Right lobe of liver (tissue), 6 donors: ENCODE results near the gene VAPB. TPM values are rescaled to one million over a fixed set of nuclear protein-coding genes. Genes with fewer than 3 reads are reported as not detected.
"Not testable (repeated sequence)": the region's sequence is repeated elsewhere in the genome, so short reads cannot be mapped to it uniquely, and the experiment has no call there.

Experiments used
- ATAC-seq, 4 donors: fragments of 200-7000 bp; cut with Tn5 transposase; one replicate each; pipeline ENCODE4 v1.9.1; 2020; ENCODE audit warnings: mild to moderate bottlenecking in 4 of 4, moderate library complexity in 4 of 4
- DNase-seq, 3 donors: peaks; one replicate each; pipeline ENCODE4 v3.0.0-alpha.2; 2020
- H3K27ac ChIP-seq, 3 donors: fragments of 200-600 bp; one replicate each; pipeline ENCODE4 v1.8.0; 2022
- H3K27me3 ChIP-seq, 2 donors: fragments of 200-600 bp; one replicate each; pipeline ENCODE4 v1.8.0; 2022
- H3K36me3 ChIP-seq, 4 donors: fragments of 200-600 bp; sonication (generic) in 1 of 4; one replicate each; pipeline versions ENCODE4 v1.5.1 to v1.8.0; 2017 to 2022; ENCODE audit warnings: control low read depth in 1 of 4
- H3K4me1 ChIP-seq, 4 donors: fragments of 200-600 bp; sonication (generic) in 1 of 4; one replicate each; pipeline versions ENCODE4 v1.5.1 to v1.8.0; 2017 to 2022; ENCODE audit warnings: control low read depth in 1 of 4
- H3K4me3 ChIP-seq, 3 donors: fragments of 200-600 bp; one replicate each; pipeline ENCODE4 v1.8.0; 2022
- H3K9me3 ChIP-seq, 4 donors: fragments of 200-600 bp; sonication (generic) in 1 of 4; one replicate each; pipeline versions ENCODE4 v1.5.1 to v1.8.0; 2017 to 2022; ENCODE audit warnings: control low read depth in 1 of 4
- POLR2A ChIP-seq: fragments of 450-650 bp; IDR thresholded peaks from one replicate; pipeline ENCODE4 v1.6.1; 2017; ENCODE audit warnings: antibody characterized with exemption, mild to moderate bottlenecking
- WGBS: methylation state at CpG from one replicate; pipeline ENCODE4 v1.1.6; 2018; ENCODE audit warnings: low coverage, low lambda C conversion rate; ENCODE audit not compliant: insufficient coverage; ENCODE audit errors: missing lambda C conversion rate; 5-methylcytosine and 5-hydroxymethylcytosine counted together
- intact Hi-C, 2 donors: fragments of 100-400 bp; cut with DNase I; formaldehyde crosslinking; loops; one replicate each; pipeline versions ENCODE4 v1.11.2 to v1.14.1; 2022
- total RNA-seq, 6 experiments: library from RNA; depleted of rRNA in 2 of 6; stranded (reverse); fragments of >200 nt in 2 of 6; fragmentation: NEBNext Ultra II Directional in 3 of 6; extraction: Animal tissue kit (Norgen Biotek cat#: 25700) in 3 of 6; gene quantifications; one replicate each; pipeline versions ENCODE4 v1.1.0 to v1.2.4, GENCODE V29; 2016 to 2023
- TF ChIP-seq, protein P1 (sequence below), 4 donors: fragments of 200-600 bp in 3 of 4; fragments of 450-650 bp in 1 of 4; IDR thresholded peaks; one replicate each; pipeline versions ENCODE4 v1.5.1 to v1.8.0; 2016 to 2022; ENCODE audit warnings: antibody characterized with exemption in 4 of 4, mild to moderate bottlenecking in 2 of 4
- donor health status: DM: no; HTN: yes; CAD: no.
- donor health status: DM: no; HTN: no; CAD: no.
- donor health status: DM: no; HTN: no; CAD: no.
- donor health status: DM: no; HTN: yes; CAD: no.
- donor health status: DM: no; HTN: yes; CAD: no.

VAPB gene
- total RNA-seq, 6 experiments from 2014 or later = 17.5 to 42.9 (median 31.4) TPM

DNA sequence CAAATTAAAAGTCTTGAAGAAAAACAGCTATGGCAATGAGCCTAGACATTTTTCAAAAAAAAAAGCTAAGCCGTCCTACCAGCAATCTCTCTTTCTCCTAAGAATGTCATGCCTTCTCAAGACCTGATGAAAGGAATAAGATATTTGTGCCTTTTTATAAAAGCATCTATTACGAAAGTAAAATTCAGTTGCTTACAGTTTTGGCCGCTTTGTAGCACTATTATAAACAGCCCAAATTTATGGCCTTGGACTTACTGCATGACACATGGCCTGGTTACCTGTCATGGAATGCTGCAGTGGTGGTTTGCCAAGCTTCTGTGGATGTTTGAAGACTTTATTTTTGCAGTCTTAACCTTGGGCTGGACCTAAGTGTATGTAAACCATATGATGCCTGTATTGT lies 22.2 kb upstream of the VAPB start:
- no peak for TF ChIP-seq POLR2A
- TF ChIP-seq, protein P1, sequence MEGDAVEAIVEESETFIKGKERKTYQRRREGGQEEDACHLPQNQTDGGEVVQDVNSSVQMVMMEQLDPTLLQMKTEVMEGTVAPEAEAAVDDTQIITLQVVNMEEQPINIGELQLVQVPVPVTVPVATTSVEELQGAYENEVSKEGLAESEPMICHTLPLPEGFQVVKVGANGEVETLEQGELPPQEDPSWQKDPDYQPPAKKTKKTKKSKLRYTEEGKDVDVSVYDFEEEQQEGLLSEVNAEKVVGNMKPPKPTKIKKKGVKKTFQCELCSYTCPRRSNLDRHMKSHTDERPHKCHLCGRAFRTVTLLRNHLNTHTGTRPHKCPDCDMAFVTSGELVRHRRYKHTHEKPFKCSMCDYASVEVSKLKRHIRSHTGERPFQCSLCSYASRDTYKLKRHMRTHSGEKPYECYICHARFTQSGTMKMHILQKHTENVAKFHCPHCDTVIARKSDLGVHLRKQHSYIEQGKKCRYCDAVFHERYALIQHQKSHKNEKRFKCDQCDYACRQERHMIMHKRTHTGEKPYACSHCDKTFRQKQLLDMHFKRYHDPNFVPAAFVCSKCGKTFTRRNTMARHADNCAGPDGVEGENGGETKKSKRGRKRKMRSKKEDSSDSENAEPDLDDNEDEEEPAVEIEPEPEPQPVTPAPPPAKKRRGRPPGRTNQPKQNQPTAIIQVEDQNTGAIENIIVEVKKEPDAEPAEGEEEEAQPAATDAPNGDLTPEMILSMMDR (IDR thresholded peaks at IDR 0.05) = no peak
- Histone ChIP-seq H3K36me3 (peaks cover 0 to 9% (median 0%) of the 10 kb centered on the region in 4 donors), H3K27ac (no peak overlapping the region), H3K4me1 (no peaks in the 10 kb centered on the region), H3K4me3 (no peak overlapping the region), H3K9me3 (no peaks in the 10 kb centered on the region), H3K27me3 (no peaks in the 10 kb centered on the region)
- intact Hi-C loops = no loop called here
- DNase-seq = no peak
- no peak for ATAC-seq
- 100% methylated on average over 3 of the region's 3 CpGs for WGBS

DNA sequence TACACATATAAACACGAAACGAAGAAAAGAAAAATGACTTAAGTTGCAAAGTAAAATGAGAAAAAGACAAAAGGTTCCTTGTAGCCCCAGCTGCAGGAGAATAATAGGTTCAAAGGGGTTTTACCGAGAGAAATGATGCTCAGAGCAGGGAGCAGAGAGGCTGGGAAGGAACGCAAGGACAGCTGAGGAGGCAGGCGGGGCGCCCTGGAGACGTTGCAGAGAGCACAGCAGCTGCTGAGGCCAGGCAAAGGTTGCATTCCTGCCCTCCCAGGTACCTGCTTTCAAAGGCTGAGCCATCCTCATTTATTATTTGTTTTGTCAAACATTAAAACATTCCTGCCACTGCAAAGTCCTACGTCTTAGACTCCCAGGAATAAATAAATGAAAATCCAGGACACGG lies 16.2 kb upstream of the VAPB start:
- H3K36me3 ChIP-seq = no peaks in the 10 kb centered on the region
- no peak overlapping the region for H3K4me3 ChIP-seq
- WGBS = 68% methylated on average over 9 of the region's 9 CpGs
- H3K9me3 ChIP-seq = no peaks in the 10 kb centered on the region
- H3K27me3 ChIP-seq = no peaks in the 10 kb centered on the region
- H3K27ac ChIP-seq = no peak overlapping the region
- peaks cover 0 to 10% (median 0%) of the 10 kb centered on the region in 4 donors for H3K4me1 ChIP-seq
- ATAC-seq = no peak
- TF ChIP-seq, protein P1 (IDR thresholded peaks at IDR 0.05) = no peak
- TF ChIP-seq POLR2A = no peak
- intact Hi-C loops = loop anchor here in 1 of 2 donors (10.0 kb wide), 1 partner anchor 58 kb away; no protein-coding TSS in a partner anchor
- no peak for DNase-seq

DNA sequence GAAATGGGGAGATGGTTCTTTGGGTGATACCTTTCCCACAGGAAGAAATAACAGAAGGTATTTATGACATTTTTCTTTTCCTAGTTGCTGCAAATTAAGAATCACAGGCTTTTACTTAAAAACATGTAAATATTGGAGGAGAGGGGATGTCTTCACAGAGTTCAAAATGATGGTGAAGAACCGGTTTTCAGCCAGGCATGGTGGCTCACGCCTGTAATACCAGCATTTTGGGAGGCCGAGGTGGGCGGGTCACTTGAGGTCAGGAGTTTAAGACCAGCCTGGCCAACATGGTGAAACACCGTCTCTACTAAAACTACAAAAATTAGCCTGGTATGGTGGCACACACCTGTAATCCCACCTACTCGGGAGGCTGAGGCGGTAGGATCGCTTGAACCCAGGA lies 15.7 kb upstream of the VAPB start:
- intact Hi-C loops = loop anchor here in 1 of 2 donors (10.0 kb wide), 1 partner anchor 58 kb away; no protein-coding TSS in a partner anchor
- not testable (repeated sequence) for H3K9me3 ChIP-seq, DNase-seq, H3K27me3 ChIP-seq, ATAC-seq, H3K4me1 ChIP-seq, H3K27ac ChIP-seq, H3K4me3 ChIP-seq, H3K36me3 ChIP-seq
- WGBS = 89% methylated on average over 6 of the region's 8 CpGs

DNA sequence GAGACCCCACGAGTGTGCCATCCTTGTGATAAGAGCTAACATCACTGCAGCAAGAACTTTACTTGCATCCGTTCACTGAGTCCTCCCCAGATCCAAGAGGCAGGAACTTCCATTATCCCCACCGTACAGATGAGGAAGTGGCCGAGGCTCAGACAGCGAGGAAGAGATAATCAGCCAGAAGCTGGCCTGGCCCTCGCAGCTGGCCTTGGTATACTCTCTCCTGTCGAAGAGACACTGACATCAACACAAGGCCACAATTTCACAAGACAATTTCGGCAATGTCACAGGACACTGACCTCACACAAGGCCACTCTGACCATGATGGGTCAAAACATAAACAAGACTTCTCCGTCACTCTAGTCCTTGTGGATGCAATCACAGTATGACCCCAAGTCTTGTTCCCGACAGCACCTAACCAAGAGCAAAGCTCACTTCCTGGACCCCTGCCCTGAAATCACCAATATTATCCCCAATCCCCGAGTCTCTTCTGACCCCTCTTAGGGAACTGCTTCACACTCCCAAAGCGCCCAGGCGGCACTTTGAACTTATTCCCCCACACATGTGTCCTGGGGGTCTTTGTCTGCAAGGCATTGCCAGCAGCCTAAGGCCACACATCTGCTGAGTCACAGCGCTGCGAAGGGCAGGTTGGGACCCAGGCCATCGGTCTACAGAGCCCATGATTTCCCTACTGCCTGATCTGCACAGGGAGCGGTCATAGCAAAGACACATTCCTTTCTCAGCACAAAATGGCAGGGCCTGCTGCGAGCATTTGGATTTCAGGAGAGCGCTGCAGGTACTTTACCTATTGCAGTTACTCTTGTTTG lies 14.8 kb upstream of the VAPB start:
- ATAC-seq (peak; percentile 74 to 90 (median 82)), DNase-seq (peak; percentile 54 to 66 (median 63))
- 55% methylated on average over 16 of the region's 19 CpGs for WGBS
- no peaks in the 10 kb centered on the region for H3K9me3 ChIP-seq
- no peak for TF ChIP-seq POLR2A
- TF ChIP-seq, protein P1 (IDR thresholded peaks at IDR 0.05) = no peak
- H3K4me3 ChIP-seq = no peak overlapping the region
- intact Hi-C loops = loop anchor here in 1 of 2 donors (10.0 kb wide), 1 partner anchor 59 kb away; no protein-coding TSS in a partner anchor
- H3K4me1 ChIP-seq = peaks cover 0 to 10% (median 0%) of the 10 kb centered on the region in 4 donors
- no peak overlapping the region for H3K27ac ChIP-seq
- no peaks in the 10 kb centered on the region for H3K36me3 ChIP-seq
- no peaks in the 10 kb centered on the region for H3K27me3 ChIP-seq
